ENCODE measurements around the gene THSD4.

- TF ChIP-seq CTCF (IDR thresholded peaks at IDR 0.05; ENCODE audit: low read length) (no peak), EZH2 (optimal IDR thresholded peaks at IDR 0.05; ENCODE audit: low read depth, low read length) (no peak), EZH2phosphoT487 (IDR thresholded peaks at IDR 0.05; ENCODE audit: low read length) (no peak)
Observed at GRCh38 chr15:71323082-71323481, 207.8 kb downstream of the THSD4 start.

Data from MM.1S (cell line).